Suprapubic skin (tissue), 4 donors: ENCODE results near the gene HEATR3. TPM values are rescaled to one million over a fixed set of nuclear protein-coding genes. Genes with fewer than 3 reads are reported as not detected.

Experiments
- DNase-seq, 2 donors: peaks; one replicate each; pipeline ENCODE4 v3.0.0-alpha.2; 2019; ENCODE audit warnings: low spot score in 2 of 2
- H3K27ac ChIP-seq: fragments of 200-600 bp; sonication (generic); one replicate; pipeline ENCODE4 v1.5.1; 2019
- H3K27me3 ChIP-seq: fragments of 200-600 bp; sonication (generic); one replicate; pipeline ENCODE4 v1.5.1; 2019
- H3K36me3 ChIP-seq: fragments of 200-600 bp; sonication (generic); one replicate; pipeline ENCODE4 v1.5.1; 2019
- H3K4me1 ChIP-seq: fragments of 200-600 bp; sonication (generic); one replicate; pipeline ENCODE4 v1.5.1; 2019
- H3K4me3 ChIP-seq: fragments of 200-600 bp; sonication (generic); one replicate; pipeline ENCODE4 v1.5.1; 2019; ENCODE audit warnings: mild to moderate bottlenecking
- H3K9me3 ChIP-seq: fragments of 200-600 bp; sonication (generic); one replicate; pipeline ENCODE4 v1.5.1; 2019
- CTCF ChIP-seq, 2 donors: fragments of 200-600 bp in 1 of 2; fragments of 450-650 bp in 1 of 2; sonication (generic) in 1 of 2; IDR thresholded peaks; one replicate each; pipeline ENCODE4 v1.5.1; 2016 to 2019; ENCODE audit warnings: antibody characterized with exemption in 2 of 2, mild to moderate bottlenecking in 1 of 2, moderate library complexity in 1 of 2
- EP300 ChIP-seq: sonication (generic); formaldehyde crosslinking; IDR thresholded peaks from one replicate; pipeline ENCODE4 v1.6.1; 2017; ENCODE audit warnings: antibody characterized with exemption
- POLR2A ChIP-seq, 2 donors: fragments of 450-650 bp; IDR thresholded peaks; one replicate each; pipeline ENCODE4 v1.6.1; 2017; ENCODE audit warnings: antibody characterized with exemption in 2 of 2, mild to moderate bottlenecking in 2 of 2, moderate library complexity in 2 of 2
- POLR2AphosphoS5 ChIP-seq, 3 donors: sonication (generic); formaldehyde crosslinking; IDR thresholded peaks; one replicate each; pipeline ENCODE4 v1.6.1; 2017; ENCODE audit warnings: antibody characterized with exemption in 3 of 3
- WGBS: methylation state at CpG from one replicate; pipeline ENCODE4 v1.1.5; 2018; 5-methylcytosine and 5-hydroxymethylcytosine counted together
- total RNA-seq, 4 donors: library from RNA; depleted of rRNA; stranded (reverse); fragments of >200 nt; gene quantifications; one replicate each; pipeline ENCODE4 v1.1.0, GENCODE V29; 2016

Gene HEATR3
- total RNA-seq, 4 donors from 2014 or later: 12.4 to 19.3 (median 18.5) TPM

GRCh38 chr16:50072730-50073129 lies 7.0 kb downstream of the HEATR3 start:
- peaks cover 5% of the 10 kb centered on the region for H3K4me1 ChIP-seq
- no peak overlapping the region for H3K27ac ChIP-seq
- H3K9me3 ChIP-seq: no peaks in the 10 kb centered on the region
- peaks cover 26% of the 10 kb centered on the region for H3K36me3 ChIP-seq
- no peak for DNase-seq
- no peak overlapping the region for H3K4me3 ChIP-seq
- no peaks in the 10 kb centered on the region for H3K27me3 ChIP-seq
- TF ChIP-seq EP300 (no peak), POLR2AphosphoS5 (IDR thresholded peaks at IDR 0.05) (no peak)
- WGBS: 91% methylated on average over 5 of the region's 5 CpGs

- peaks cover 43% of the 10 kb centered on the region for H3K36me3 ChIP-seq
- no peak for DNase-seq
- TF ChIP-seq POLR2A (IDR thresholded peaks at IDR 0.05) (no peak), CTCF (IDR thresholded peaks at IDR 0.05) (no peak), POLR2AphosphoS5 (IDR thresholded peaks at IDR 0.05) (no peak), EP300 (no peak)
- no peaks in the 10 kb centered on the region for H3K4me1 ChIP-seq
- H3K27me3 ChIP-seq: no peaks in the 10 kb centered on the region
- 81% methylated on average over 9 of the region's 9 CpGs for WGBS
- H3K27ac ChIP-seq: no peak overlapping the region
- no peaks in the 10 kb centered on the region for H3K9me3 ChIP-seq
- no peak overlapping the region for H3K4me3 ChIP-seq
These were observed 13.8 kb downstream of the HEATR3 start for GRCh38 chr16:50079397-50080140.

- Histone ChIP-seq H3K36me3 (peaks cover 55% of the 10 kb centered on the region), H3K27me3 (no peaks in the 10 kb centered on the region)
- TF ChIP-seq CTCF (IDR thresholded peaks at IDR 0.05): no peak
- TF ChIP-seq EP300: no peak
- TF ChIP-seq POLR2AphosphoS5 (IDR thresholded peaks at IDR 0.05): no peak
- TF ChIP-seq POLR2A (IDR thresholded peaks at IDR 0.05): no peak
These were observed 15.8 kb downstream of the HEATR3 start for GRCh38 chr16:50081428-50082018.

GRCh38 chr16:50083996-50084395 lies 18.2 kb downstream of the HEATR3 start:
- no peak overlapping the region for H3K27ac ChIP-seq
- DNase-seq: no peak
- no peak overlapping the region for H3K4me3 ChIP-seq
- H3K27me3 ChIP-seq: no peaks in the 10 kb centered on the region
- H3K9me3 ChIP-seq: no peaks in the 10 kb centered on the region
- no peak for TF ChIP-seq POLR2AphosphoS5 (IDR thresholded peaks at IDR 0.05)
- TF ChIP-seq POLR2A (IDR thresholded peaks at IDR 0.05): no peak
- TF ChIP-seq EP300: no peak
- no peak for TF ChIP-seq CTCF (IDR thresholded peaks at IDR 0.05)
- WGBS: 82% methylated on average over 8 of the region's 8 CpGs
- peaks cover 70% of the 10 kb centered on the region for H3K36me3 ChIP-seq
- H3K4me1 ChIP-seq: no peaks in the 10 kb centered on the region

More at GRCh38 chr16:50081428-50082018, 15.8 kb downstream of the HEATR3 start:
- no peaks in the 10 kb centered on the region for H3K9me3 ChIP-seq
- WGBS: 74% methylated on average over 7 of the region's 7 CpGs
- DNase-seq: no peak
- no peaks in the 10 kb centered on the region for H3K4me1 ChIP-seq
- H3K27ac ChIP-seq: no peak overlapping the region
- H3K4me3 ChIP-seq: no peak overlapping the region

- no peak overlapping the region for H3K4me3 ChIP-seq
- no peak for DNase-seq
- no peaks in the 10 kb centered on the region for H3K9me3 ChIP-seq
- H3K4me1 ChIP-seq: no peaks in the 10 kb centered on the region
- peaks cover 55% of the 10 kb centered on the region for H3K36me3 ChIP-seq
- WGBS: 96% methylated on average over 6 of the region's 6 CpGs
- no peak for TF ChIP-seq POLR2AphosphoS5 (IDR thresholded peaks at IDR 0.05)
- TF ChIP-seq CTCF (IDR thresholded peaks at IDR 0.05): no peak
- no peak for TF ChIP-seq POLR2A (IDR thresholded peaks at IDR 0.05)
- TF ChIP-seq EP300: no peak
- H3K27ac ChIP-seq: no peak overlapping the region
- no peaks in the 10 kb centered on the region for H3K27me3 ChIP-seq
These were observed 20.4 kb downstream of the HEATR3 start for GRCh38 chr16:50086176-50086575.
